GM19438 (cell line): ENCODE results near the gene SIRT4.
"Not testable (repeated sequence)": the region's sequence is repeated elsewhere in the genome, so short reads cannot be mapped to it uniquely, and the experiment has no call there.

Experiments used
- ATAC-seq: cut with Tn5 transposase; IDR thresholded peaks from one replicate; pipeline ENCODE4 v1.9.1; 2021; ENCODE audit warnings: low read depth; ENCODE audit not compliant: unreplicated experiment

The SIRT4 gene

DNA sequence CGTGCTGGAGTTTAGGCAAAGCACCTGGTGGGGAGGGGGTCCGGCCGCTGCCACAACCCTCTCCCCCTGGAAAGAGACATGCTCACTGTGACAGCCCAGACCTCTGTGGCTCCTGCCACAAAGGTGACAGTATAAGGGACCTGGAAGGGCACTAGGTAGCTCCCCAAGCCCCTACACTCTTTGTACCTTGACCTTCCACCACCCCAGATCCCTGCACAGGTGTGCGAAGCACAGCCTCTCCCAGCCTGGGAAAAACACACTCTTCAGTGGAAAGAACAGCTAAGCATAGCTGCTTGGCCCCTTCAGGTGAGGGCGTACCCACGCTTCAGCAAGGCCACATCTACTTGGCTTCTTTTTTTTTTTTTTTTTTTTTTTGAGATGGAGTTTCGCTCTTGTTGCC is 30.4 kb downstream of the SIRT4 start:
- no peak for ATAC-seq

DNA sequence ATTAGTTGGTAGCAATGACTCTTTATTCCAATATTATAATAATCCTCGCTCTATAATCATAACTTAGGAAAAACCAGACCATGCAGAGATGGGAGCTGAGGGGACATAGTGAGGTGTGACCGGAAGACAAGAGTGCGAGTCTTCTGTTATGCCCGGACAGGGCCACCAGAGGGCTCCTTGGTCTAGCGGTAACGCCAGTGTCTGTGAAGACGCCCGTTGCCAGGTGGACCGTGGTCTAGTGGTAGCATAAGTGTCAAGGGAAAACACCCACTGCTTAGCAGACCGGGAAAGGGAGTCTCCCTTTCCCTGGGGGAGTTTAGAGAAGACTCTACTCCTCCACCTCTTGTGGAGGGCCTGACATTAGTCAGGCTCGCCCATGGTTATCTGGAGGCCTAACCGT is 33.3 kb downstream of the SIRT4 start:
- not testable (repeated sequence) for ATAC-seq

DNA sequence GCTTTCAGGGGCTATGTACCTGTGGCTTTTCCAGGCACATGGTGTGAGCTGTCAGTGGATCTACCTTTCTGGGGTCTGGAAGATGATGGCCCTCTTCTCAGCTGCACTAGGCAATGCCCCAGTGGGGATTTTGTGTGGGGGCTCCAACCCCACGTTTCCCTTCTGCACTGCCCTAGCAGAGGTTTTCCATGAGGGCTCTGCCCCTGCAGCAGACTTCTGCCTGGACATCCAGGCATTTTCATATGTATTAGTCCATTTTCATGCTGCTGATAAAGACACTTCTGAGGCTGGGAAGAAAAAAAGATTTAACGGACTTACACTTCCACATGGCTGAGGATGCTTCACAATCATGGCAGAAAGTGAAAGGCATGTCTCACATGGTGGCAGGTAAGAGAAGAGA is 34.3 kb downstream of the SIRT4 start:
- ATAC-seq, result not testable (repeated sequence)

DNA sequence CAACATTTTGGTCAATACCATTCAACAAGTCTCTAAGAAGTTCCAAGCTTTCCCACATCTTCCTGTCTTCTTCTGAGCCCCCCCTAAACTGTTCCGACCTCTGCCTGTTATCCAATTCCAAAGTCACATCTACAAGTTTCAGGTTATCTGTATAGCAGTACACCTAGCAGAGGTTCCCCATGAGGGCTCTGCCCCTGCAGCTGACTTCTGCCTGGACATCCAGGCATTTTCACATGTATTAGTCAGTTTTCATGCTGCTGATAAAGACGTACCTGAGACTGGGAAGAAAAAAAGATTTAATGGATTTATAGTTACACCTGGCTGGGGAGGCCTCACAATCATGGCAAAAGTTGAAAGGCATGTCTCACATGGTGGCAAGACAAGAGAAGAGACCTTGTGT is 35.6 kb downstream of the SIRT4 start:
- no peak for ATAC-seq

DNA sequence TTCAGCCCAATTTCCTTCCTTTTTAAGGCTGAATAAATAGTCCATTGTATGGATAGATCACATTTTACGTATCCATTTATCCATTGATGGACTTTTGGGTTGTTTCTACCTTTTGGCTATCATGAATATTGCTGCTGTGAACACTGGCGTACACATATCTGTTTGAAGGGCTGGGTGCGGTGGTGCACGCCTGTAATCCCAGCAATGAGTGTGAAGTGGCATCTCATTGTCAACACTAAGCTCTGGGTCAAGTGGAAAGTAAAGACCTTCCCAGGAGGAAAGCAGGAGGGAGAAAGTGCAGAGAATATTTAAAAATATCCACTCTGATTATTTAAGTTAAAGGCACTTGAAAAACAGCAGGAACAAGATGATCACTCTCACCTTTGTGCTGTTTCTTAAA is 37.1 kb downstream of the SIRT4 start:
- ATAC-seq, result no peak

DNA sequence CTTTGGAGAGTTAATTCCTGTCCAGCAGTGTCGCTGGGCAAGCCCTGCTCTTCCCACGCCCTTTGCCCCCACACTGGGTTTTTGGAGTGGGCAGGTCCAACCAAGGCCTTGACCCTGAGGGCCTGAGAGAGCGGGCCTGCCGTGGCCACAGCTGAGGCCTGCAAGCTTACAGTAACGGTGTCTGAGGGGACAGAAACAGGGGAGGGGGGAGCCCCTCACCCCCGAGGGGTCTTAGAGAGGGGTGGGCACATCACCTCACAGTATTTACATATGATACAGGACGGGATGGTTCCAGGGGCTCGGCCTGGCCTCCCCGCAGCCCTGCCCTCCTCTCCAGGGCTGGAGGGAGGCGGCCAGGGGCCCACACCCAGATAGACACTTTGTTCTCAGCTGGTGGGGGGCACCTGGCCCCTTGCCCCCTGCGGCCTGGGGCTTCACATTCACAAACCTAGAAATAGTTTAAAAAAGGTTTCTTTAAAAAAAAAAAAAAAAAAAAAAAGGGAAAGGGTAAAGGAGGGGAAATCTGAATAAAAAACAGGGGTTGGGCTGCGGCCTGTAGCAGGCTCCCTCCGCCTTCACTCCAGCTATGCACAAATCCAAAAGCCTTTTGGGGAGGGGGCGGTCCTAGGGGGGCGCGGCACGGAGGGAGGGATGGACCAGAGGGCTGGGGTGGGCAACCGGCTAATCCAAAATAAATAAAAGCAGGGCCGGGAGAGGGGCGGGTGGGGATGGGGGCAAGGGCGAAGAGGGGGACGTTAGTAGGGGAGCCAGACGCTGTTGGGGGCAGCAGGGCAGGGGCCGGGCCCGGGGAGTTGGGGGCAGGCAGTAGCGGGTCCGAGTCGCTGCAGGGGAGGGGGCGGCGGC is 40.3 kb downstream of the SIRT4 start:
- no peak for ATAC-seq

DNA sequence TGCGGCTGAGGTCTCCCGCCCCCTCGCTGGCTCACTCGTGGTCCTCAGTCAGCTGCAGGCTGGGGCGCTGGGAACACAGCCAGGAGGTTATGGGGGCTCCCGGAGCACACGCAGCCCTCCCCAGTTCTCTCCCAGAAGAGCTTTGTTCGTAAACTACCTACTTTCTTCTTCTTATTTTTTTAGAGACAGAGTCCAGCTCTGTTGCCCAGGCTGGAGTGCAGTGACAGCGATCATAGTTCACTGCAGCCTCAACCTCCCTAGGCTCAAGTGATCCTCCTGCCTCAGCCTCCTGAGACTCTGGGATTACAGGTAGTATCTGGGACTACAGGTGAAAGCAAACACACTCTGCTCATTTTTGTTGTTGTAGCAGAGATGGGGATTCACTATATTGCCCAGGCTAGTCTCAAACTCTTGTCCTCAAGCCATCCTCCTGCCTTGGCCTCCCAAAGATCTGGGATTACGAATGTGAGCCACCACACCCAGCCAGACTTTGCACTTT is 41.0 kb downstream of the SIRT4 start:
- ATAC-seq, result no peak

DNA sequence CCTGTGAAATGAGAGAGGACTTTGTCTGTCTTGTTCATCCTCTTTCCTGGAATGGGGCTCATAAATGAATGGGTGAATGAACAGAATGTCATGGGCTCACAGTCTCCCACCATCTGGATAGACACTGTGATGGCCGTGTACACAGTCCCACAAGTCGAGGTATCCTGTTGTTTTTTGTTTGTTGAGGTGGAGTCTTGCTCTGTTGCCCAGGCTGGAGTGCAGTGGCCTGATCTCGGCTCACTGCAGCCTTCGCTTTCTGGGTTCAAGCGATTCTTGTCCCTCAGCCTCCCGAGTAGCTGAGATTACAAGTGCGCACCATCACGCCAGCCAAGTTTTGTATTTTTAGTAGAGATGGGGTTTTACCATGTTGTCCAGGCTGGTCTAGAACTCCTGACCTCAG is 41.6 kb downstream of the SIRT4 start:
- no peak for ATAC-seq

DNA sequence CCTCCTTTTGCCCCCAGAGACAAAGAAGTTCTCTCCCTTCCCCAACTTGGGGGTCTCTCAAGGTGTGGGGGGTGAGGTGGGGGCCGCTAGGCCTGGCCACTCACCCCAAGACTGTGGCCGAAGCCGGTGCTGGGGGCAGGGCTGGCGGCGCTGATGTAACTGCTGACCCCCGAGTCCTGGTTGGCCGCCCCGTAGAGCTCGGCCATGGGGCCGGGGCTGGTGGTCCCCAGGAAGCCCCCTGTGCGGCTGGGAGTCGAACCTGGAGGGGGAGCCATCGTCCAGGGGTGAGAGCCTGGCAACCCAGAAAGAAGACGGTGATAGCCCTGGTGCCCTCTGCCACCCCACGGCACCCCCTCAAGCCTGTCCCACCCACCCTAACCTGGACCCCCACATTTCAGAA is 43.9 kb downstream of the SIRT4 start:
- ATAC-seq, result no peak

DNA sequence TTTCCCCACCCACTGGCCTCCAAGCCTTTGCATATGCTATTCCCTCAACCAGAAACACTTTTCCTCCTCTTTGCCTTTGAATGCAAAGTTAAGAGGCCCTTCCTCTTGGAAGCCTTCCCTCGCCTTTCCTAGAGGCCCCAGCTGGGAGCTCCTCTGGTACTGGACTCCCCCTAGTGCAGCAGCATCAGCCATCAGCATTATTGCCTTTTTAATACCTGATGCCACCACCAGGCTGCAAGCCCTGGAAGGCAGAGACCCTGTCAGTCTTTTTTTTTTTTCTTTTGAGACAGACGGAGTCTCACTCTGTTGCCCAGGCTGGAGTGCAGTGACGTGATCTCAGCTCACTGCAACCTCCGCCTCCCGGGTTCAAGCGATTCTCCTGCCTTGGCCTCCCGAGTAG is 44.6 kb downstream of the SIRT4 start:
- no peak for ATAC-seq

DNA sequence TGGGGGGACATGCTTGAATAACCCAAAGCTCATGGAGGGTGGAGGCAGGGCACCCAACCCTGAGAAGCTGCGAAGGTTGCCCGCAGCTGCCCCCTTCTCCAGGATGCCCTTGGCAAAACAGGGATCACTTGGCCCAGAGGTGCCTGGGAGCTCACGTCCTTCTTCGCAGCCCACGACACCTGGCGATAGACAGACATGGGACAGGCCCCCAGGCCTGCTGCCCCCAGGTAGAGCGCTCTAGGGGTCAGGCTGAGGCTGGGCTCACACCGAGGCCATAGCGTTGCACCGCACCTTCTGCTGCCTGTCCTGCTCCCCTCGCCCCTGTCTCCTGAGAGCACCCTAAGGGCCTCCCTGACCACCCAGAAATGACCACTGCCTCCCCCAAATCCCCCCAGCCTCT is 45.6 kb downstream of the SIRT4 start:
- ATAC-seq, result no peak

DNA sequence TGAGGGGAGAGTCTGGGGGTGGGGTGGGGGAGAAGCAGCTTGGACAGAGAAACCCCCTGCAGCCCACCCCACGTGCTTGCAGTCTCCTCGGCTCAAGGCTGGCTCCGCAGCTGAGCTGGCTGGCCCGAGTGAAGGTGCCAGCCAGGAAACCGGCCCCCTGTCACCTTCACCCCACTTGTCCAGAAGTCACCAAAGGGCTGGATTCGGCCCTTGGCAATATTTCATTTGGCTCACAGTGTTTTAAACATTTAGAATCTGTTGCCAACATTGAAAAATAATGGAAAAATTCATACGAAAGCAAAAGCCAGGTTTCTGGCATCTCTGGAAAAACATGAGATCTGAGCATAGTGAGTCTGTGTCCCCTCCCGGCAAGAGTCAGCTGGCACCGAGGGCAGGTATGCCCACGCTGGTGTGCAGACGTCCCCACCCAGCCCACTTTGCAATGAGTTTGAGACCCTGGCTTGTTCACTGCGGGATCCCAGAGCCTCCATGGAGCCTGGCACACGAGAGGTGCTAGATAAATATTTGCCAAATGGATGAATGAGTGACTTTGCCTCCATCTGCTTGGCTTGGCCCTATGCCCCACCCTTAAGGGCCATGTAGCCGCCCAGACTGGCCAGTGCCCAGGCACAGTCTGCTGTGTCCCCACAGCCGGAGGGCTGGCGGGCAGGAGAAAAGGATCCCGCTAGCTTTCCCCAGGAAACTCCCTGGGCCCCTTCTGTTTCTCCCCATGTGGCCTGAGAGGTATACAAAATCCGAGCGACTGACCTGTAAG is 48.6 kb downstream of the SIRT4 start:
- ATAC-seq, result no peak

DNA sequence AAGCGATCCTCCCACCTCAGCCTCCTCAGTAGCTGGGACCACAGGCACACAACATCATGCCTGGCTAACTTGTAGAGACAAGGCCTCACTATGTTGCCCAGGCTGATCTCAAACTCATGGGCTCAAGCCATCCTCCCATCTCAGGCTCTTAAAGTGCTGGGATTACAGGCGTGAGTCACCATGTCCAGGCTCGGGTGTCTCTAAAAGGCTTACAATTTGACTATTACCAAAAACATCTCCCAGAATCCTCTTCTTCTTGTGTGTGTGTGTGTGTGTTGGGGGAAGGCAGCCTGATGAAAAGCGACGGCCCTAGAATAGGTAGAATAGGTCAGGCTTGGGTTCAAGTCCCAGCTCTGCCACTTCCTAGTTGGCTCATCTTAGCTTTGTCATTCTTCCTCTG is 50.0 kb downstream of the SIRT4 start:
- ATAC-seq, result no peak

DNA sequence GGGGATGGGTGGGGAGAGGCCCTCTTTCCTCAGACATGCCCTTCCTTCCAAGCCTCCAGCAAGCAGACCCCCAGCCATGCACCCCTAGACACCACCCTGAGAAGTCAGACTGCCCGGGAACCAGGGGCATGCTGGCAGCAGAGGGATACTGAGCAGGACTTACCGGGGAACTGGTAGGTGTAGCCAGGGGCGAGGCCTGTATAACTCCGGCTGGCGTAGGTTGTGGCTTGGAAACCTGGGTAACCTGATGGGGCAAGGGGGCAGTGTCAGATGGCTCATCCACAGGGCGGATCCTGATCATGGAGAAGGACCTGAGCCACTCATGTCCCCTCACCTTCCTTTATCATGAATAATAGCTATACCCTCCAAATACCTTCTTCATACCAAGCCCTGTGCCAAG is 51.0 kb downstream of the SIRT4 start:
- no peak for ATAC-seq

DNA sequence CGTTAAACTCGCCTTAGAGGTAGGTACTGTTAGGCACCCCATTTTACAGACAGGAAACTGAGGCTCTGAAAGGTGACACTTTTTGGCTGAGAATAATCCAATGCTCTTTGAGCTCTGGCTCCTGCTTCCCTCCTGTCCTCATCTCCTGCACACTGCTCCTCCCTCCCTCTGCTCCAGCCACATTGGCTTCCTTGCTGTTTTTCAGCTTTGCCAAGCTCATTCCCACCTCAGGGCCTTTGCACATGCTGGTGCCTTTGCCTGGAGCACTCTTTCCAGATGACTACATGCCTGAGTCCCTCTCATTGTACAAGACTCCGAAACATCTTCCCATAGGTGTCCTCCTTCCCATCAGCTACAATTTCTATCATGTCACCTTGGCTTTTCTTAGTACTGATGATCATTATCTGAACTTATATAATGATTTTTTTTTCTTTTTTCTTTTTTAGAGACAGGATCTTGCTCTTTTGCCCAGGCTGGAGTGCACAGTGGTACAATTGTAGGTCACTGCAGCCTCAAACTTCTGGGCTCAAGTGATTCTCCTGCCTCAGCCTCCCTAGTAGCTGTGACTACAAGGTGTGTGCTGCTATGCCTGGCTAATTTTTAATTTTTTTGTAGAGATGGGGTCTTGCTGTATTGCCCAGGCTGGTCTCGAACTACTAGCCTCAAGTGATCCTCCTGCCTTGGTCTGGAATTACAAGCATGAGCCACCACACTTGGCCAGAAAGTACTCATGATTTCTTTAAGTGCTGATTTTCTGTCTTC is 51.6 kb downstream of the SIRT4 start:
- no peak for ATAC-seq

DNA sequence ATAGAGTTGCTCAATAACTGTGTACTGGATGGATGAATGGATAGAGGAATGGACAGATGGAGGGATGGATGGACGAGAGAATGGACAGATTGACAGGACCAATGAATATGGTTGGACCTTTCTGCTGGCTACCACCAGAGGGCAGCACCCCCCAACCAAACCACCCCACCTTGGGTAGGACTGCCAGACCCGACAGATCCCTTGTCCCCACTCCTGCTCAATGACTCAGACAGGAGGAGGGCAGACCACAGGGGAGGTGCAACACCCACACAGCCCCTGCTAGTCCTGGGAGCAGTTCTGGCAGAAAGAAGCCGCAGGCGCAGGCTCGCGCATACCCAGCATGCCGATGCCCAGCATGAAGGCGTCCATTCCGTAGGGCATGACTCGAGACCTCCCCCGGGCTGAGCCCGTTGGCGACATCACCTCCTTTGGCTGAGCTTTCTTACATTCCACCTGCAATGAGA is 54.5 kb downstream of the SIRT4 start:
- no peak for ATAC-seq

DNA sequence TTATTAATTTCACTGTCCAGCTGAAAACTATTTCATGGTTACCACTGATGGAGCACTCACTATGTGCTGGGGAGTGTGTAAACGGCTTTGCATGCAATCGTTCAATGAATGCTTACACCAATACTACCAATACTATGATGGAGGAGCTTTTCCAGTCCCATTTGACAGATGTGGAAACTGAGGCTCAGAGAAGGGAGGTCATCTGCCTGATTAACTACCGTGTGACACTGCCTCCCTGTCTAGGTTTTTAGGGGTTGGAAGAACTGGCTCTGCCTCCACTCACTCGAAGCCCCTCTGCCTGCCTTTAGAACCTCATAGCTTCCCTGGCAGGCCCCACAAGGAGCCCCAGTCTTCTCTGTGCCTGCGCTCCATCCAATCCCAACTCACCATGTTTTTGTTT is 55.0 kb downstream of the SIRT4 start:
- ATAC-seq, result no peak

DNA sequence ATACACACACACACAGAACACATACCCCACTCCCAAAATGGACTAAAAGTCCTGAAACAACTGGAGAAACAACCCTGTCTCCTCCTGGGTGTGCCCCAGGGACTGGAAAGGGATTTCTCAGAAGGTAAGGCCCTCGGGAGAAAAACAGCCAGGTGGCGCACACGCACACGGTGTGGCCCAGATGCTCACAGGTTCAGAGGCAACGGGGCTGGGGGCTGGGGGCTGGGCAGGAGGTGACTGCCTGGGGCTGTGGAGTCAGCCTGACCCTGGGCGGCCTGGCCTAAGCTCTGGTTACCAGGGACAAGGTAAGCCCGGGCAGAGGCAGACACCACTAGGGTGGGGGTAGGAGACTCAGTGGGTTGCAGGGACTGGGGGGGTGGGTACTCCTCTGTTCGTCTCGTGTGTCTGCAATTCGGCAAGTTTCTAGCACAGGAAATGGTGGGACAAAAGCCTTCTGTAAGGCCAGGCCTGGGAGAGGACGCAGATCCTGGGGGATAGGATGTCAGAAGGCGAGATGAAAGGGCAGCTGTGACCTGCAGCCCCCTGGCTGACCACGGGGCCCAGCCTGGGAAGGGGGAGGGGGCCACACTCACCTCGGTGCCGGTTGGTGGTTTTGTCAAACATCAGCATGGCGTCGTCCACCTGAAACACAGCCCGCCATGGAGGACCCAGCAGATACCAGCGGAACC is 56.4 kb downstream of the SIRT4 start:
- ATAC-seq, result no peak

DNA sequence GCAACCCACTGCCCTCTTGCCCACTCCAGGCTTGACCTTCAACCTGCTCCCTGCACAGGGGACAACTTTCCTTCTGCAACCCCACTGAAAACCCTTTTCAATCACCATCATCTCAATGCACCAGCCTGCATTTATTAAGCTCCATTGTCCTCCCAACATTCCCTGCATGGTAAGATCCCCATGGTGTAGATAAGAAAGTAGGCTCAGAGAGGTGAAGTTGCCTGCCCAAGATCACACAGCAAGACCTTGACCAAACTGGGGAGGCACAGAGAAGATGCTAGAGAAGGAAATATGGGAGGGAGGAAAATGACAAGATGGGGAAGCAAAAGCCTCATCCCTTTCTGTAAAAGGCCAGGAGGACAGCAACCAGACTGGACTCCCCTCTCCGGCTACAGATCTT is 57.0 kb downstream of the SIRT4 start:
- ATAC-seq, result no peak

DNA sequence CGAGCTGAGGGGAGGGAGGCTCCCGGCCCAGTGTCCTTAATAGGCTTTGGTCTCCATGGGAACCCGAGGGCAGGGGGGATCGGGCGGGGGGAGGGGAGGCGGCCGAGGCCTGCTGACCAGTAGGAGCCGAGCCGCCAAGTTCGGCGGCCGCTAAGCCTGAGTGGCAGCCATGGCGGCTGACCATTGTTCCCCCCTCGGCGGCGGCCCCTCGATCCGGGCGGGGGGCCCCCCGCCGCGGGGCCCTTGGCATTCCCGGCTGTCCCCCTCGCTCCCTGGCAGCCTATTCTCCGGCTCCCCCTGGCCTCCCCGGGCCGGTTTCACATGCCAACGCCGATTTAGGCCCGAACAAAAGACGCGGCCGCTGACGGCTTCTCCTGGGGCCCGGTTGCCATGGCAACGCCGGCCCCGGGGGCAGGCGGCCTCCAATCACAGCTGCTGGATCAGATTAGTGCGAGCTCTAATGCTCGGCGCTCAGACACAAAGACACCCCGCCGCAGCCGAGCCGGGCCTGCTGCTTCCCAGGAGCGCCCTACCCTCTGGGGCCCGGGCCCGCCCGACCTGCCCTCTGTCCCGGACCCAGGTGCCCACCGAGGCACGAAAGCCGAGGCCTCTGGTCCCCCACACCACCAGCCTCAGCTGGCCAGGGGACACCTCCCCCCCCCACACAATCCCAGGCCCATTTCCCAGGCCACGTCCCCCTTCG is 59.5 kb downstream of the SIRT4 start:
- ATAC-seq, result no peak
